B cell (primary cell): ENCODE data around the gene CACNB2. TPM values are rescaled to one million over a fixed set of nuclear protein-coding genes. Genes with fewer than 3 reads are reported as not detected.

Source experiments
- ATAC-seq: fragments of 200-7000 bp; cut with Tn5 transposase; one replicate; pipeline ENCODE4 v1.10.0; 2021; ENCODE audit warnings: low read depth, mild to moderate bottlenecking, moderate number of reproducible peaks, moderate library complexity
- CTCF ChIA-PET: fragments of 350-600 bp; sonication (Branson Sonifier 250); formaldehyde crosslinking; loops from one replicate; lab custom pipeline; 2021; ENCODE audit warnings: antibody characterized with exemption, inconsistent platforms; lab: Charles Lee
- POLR2A ChIA-PET: fragments of 350-600 bp; sonication (Branson Sonifier 250); formaldehyde crosslinking; loops from one replicate; lab custom pipeline; 2021; ENCODE audit warnings: antibody characterized with exemption; lab: Charles Lee
- DNase-seq: peaks from one replicate; pipeline ENCODE4 v3.0.0; 2013
- H2AFZ ChIP-seq: 2 replicates; pipeline ENCODE4 v1.6.1; 2012; ENCODE audit warnings: mild to moderate bottlenecking, low read depth, low read length; ENCODE audit not compliant: insufficient read depth, poor library complexity, severe bottlenecking
- H3K27ac ChIP-seq, 2 donors: 1 replicate in 1 of 2; 2 replicates in 1 of 2; pipeline ENCODE4 v1.5.1; 2012 to 2013; ENCODE audit warnings: low read length in 2 of 2, mild to moderate bottlenecking in 2 of 2, moderate library complexity in 1 of 2
- H3K27me3 ChIP-seq, 4 experiments: fragments of 200-600 bp in 1 of 4; sonication (generic) in 1 of 4; replicated peaks in 1 of 4; 1 replicate in 2 of 4; 2 replicates in 2 of 4; pipeline versions ENCODE4 v1.6.1 to v1.7.0; 2013 to 2016; ENCODE audit warnings: low read length in 3 of 4, mild to moderate bottlenecking in 2 of 4, mixed read lengths in 1 of 4, moderate library complexity in 1 of 4; ENCODE audit not compliant: insufficient read depth in 4 of 4, control insufficient read depth in 3 of 4; ENCODE audit errors: control extremely low read depth in 1 of 4
- H3K36me3 ChIP-seq, 2 experiments: replicated peaks in 1 of 2; 1 replicate in 1 of 2; 2 replicates in 1 of 2; pipeline versions ENCODE4 v1.6.1 to v1.7.1; 2013; ENCODE audit warnings: low read length in 1 of 2; ENCODE audit not compliant: insufficient read depth in 2 of 2, control insufficient read depth in 1 of 2; ENCODE audit errors: control extremely low read depth in 1 of 2, extremely low read depth in 1 of 2
- H3K4me1 ChIP-seq, 2 donors: fragments of 200-600 bp in 1 of 2; sonication (generic) in 1 of 2; 1 replicate in 1 of 2; 2 replicates in 1 of 2; pipeline versions ENCODE4 v1.5.1 to v1.6.1; 2013 to 2017; ENCODE audit warnings: low read length in 2 of 2; ENCODE audit not compliant: control insufficient read depth in 2 of 2, insufficient read depth in 2 of 2
- H3K4me2 ChIP-seq: replicated peaks from 2 replicates; pipeline ENCODE3; 2012; ENCODE audit warnings: mild to moderate bottlenecking, low read depth, low read length; ENCODE audit not compliant: poor library complexity, severe bottlenecking
- H3K4me3 ChIP-seq, 5 experiments: fragments of 200-600 bp in 1 of 5; sonication (generic) in 1 of 5; 1 replicate in 3 of 5; 2 replicates in 2 of 5; pipeline versions ENCODE4 v1.5.1 to v1.7.0; 2011 to 2016; ENCODE audit warnings: low read length in 4 of 5, mild to moderate bottlenecking in 4 of 5, low read depth in 2 of 5, control low read depth in 1 of 5, moderate library complexity in 1 of 5; ENCODE audit not compliant: insufficient read depth in 1 of 5; ENCODE audit errors: control extremely low read depth in 1 of 5, extremely low read depth in 1 of 5
- H3K79me2 ChIP-seq: fragments of 200-600 bp; sonication (generic); one replicate; pipeline ENCODE4 v1.6.0; 2016; ENCODE audit warnings: low read length; ENCODE audit not compliant: control insufficient read depth, insufficient read depth
- H3K9ac ChIP-seq: fragments of 200-600 bp; sonication (generic); 2 replicates; pipeline ENCODE4 v1.6.1; 2017; ENCODE audit warnings: mild to moderate bottlenecking, low read length, moderate library complexity
- H3K9me3 ChIP-seq, 3 donors: one replicate each; pipeline versions ENCODE4 v1.6.1 to v1.7.1; 2013; ENCODE audit warnings: low read length in 2 of 3; ENCODE audit not compliant: control insufficient read depth in 2 of 3, insufficient read depth in 1 of 3; ENCODE audit errors: control extremely low read depth in 1 of 3
- H4K20me1 ChIP-seq: 2 replicates; pipeline ENCODE4 v1.6.0; 2012; ENCODE audit warnings: mild to moderate bottlenecking, low read length; ENCODE audit not compliant: insufficient read depth, control insufficient read depth, poor library complexity, severe bottlenecking
- H3K27ac Mint-ChIP-seq: one replicate; pipeline ENCODE4 v1.8.0; 2021; ENCODE audit warnings: mixed read lengths
- H3K27me3 Mint-ChIP-seq: one replicate; pipeline ENCODE4 v1.8.0; 2021; ENCODE audit warnings: mixed read lengths
- H3K4me1 Mint-ChIP-seq: one replicate; pipeline ENCODE4 v1.8.0; 2021; ENCODE audit warnings: mixed read lengths
- H3K4me3 Mint-ChIP-seq: one replicate; pipeline ENCODE4 v1.8.0; 2021; ENCODE audit warnings: mixed read lengths
- H3K9me3 Mint-ChIP-seq: one replicate; pipeline ENCODE4 v1.8.0; 2022; ENCODE audit warnings: mixed read lengths; ENCODE audit not compliant: insufficient read depth
- EZH2 ChIP-seq: IDR thresholded peaks from 2 replicates; pipeline ENCODE4 v1.6.1; 2012; ENCODE audit warnings: borderline replicate concordance, low read depth, mild to moderate bottlenecking, moderate library complexity, low read length; ENCODE audit not compliant: insufficient read depth, poor library complexity, severe bottlenecking
- WGBS: methylation state at CpG from one replicate; pipeline ENCODE4 v1.1.5; 2013; ENCODE audit warnings: missing lambda C conversion rate; ENCODE audit not compliant: insufficient coverage; 5-methylcytosine and 5-hydroxymethylcytosine counted together
- intact Hi-C: fragments of 100-400 bp; cut with micrococcal nuclease; formaldehyde crosslinking; loops from one replicate; pipeline ENCODE4 v1.10.0; 2022
- polyA plus RNA-seq: library from polyadenylated mRNA; depleted of rRNA; stranded (reverse); fragments of >200 nt; gene quantifications from 2 replicates; pipeline ENCODE4 v1.2.3, GENCODE V29; 2012
- total RNA-seq, 2 donors: library from RNA; stranded (reverse); fragments of 120-200 nt in 1 of 2; gene quantifications; 1 replicate in 1 of 2; 2 replicates in 1 of 2; pipeline versions ENCODE4 v1.2.3 to v1.2.4, GENCODE V29; 2013 to 2022
- TF ChIP-seq, protein P1 (sequence below): fragments of 200-600 bp; IDR thresholded peaks from one replicate; pipeline ENCODE4 v1.8.0; 2022; ENCODE audit warnings: antibody characterized with exemption, mild to moderate bottlenecking

CACNB2 gene
- total and polyA plus RNA-seq, 2 donors (not counting 1 experiment from before 2014, with no cell fraction given) = not detected

- H3K27me3 ChIP-seq = no peaks in the 10 kb centered on the region
- WGBS = 95% methylated on average over 2 of the region's 3 CpGs
- Mint-ChIP-seq H3K4me1 (no peaks in the 10 kb centered on the region), H3K27ac (no peak overlapping the region), H3K9me3 (no peaks in the 10 kb centered on the region), H3K4me3 (no peak overlapping the region), H3K27me3 (no peaks in the 10 kb centered on the region)
- H3K9me3 ChIP-seq = no peaks in the 10 kb centered on the region
- ATAC-seq (no peak), DNase-seq (no peak)
- H3K9ac ChIP-seq = no peak overlapping the region
- no peak overlapping the region for H3K4me3 ChIP-seq
- no peak overlapping the region for H3K4me2 ChIP-seq
- no peak overlapping the region for H2AFZ ChIP-seq
- no peak for TF ChIP-seq EZH2
- TF ChIP-seq, protein P1, sequence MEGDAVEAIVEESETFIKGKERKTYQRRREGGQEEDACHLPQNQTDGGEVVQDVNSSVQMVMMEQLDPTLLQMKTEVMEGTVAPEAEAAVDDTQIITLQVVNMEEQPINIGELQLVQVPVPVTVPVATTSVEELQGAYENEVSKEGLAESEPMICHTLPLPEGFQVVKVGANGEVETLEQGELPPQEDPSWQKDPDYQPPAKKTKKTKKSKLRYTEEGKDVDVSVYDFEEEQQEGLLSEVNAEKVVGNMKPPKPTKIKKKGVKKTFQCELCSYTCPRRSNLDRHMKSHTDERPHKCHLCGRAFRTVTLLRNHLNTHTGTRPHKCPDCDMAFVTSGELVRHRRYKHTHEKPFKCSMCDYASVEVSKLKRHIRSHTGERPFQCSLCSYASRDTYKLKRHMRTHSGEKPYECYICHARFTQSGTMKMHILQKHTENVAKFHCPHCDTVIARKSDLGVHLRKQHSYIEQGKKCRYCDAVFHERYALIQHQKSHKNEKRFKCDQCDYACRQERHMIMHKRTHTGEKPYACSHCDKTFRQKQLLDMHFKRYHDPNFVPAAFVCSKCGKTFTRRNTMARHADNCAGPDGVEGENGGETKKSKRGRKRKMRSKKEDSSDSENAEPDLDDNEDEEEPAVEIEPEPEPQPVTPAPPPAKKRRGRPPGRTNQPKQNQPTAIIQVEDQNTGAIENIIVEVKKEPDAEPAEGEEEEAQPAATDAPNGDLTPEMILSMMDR = no peak
- H3K4me1 ChIP-seq = no peaks in the 10 kb centered on the region
- ChIA-PET CTCF (no interaction called here), POLR2A (no interaction called here)
- no peaks in the 10 kb centered on the region for H3K36me3 ChIP-seq
- intact Hi-C loops = no loop called here
- no peaks in the 10 kb centered on the region for H3K79me2 ChIP-seq
- no peak overlapping the region for H3K27ac ChIP-seq
- no peaks in the 10 kb centered on the region for H4K20me1 ChIP-seq
These were observed 45.4 kb downstream of the CACNB2 start for GRCh38 chr10:18185621-18186020.

DNA sequence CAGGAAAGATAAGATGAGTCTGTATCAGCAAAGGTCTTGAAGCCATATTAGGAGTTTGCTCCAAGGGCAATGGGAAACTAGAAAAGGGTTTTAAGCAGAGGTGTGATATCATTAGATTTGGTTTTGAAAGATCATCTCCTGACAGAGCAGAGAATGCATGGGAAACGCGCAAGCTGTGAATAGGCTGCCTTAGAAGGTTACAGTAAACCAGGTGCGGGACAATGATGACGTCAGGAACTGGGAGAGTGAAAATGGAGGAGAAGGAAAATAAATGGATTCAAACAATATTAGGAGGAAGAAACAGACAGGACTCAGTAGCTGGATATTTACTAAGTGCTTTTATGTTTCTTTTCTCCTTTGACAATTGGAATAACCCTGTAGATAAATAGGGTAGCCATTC lies 50.6 kb downstream of the CACNB2 start:
- Mint-ChIP-seq H3K4me1 (no peaks in the 10 kb centered on the region), H3K9me3 (no peaks in the 10 kb centered on the region), H3K27ac (no peak overlapping the region), H3K27me3 (no peaks in the 10 kb centered on the region), H3K4me3 (no peak overlapping the region)
- Histone ChIP-seq H3K4me2 (no peak overlapping the region), H3K4me3 (no peak overlapping the region), H3K4me1 (no peaks in the 10 kb centered on the region), H3K36me3 (no peaks in the 10 kb centered on the region), H3K79me2 (no peaks in the 10 kb centered on the region), H3K27me3 (no peaks in the 10 kb centered on the region), H3K9ac (no peak overlapping the region), H4K20me1 (no peaks in the 10 kb centered on the region), H3K9me3 (no peaks in the 10 kb centered on the region), H2AFZ (no peak overlapping the region), H3K27ac (no peak overlapping the region)
- DNase-seq (no peak), ATAC-seq (no peak)
- TF ChIP-seq, protein P1 = no peak
- TF ChIP-seq EZH2 = no peak
- ChIA-PET POLR2A (no interaction called here), CTCF (no interaction called here)
- intact Hi-C loops = no loop called here
- no CpG with 5 or more reads among the region's 4 CpGs for WGBS
